Measurements from ENCODE around the gene CTNNA1. TPM values are rescaled to one million over a fixed set of nuclear protein-coding genes. Genes with fewer than 3 reads are reported as not detected.

CTNNA1 gene
- total RNA-seq, 2 donors from 2014 or later = 400 to 483 TPM

DNA sequence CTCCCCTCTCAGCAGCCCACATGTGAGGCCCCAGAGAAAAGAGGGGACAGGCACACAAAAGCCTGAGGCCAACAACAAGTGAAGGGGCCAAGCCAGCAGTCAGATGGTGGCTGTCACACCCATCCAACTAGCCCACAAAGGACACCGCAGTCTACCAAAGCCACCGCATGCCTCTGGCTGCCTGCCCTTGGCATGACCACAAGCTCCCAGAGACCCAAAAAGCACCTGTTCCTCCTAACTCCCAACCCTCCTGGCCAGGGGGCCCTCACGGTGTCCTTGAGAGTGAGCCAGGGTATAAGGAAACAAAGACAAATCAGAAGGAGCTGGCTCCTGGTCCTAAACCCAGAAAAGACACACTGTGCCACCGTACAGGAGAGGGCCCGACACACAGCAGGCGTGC, 199.7 kb downstream of the CTNNA1 start:
- Histone ChIP-seq H3K36me3 (no peaks in the 10 kb centered on the region), H3K27ac (no peak overlapping the region), H3K9ac (ENCODE audit: low read depth in 2 of 2, low read length in 2 of 2) (peak overlapping the region; percentile 44 to 49), H3K4me1 (peaks cover 11% of the 10 kb centered on the region), H3K9me3 (no peaks in the 10 kb centered on the region), H3K4me3 (no peak overlapping the region), H3K27me3 (no peaks in the 10 kb centered on the region)
- TF ChIP-seq, protein P1, sequence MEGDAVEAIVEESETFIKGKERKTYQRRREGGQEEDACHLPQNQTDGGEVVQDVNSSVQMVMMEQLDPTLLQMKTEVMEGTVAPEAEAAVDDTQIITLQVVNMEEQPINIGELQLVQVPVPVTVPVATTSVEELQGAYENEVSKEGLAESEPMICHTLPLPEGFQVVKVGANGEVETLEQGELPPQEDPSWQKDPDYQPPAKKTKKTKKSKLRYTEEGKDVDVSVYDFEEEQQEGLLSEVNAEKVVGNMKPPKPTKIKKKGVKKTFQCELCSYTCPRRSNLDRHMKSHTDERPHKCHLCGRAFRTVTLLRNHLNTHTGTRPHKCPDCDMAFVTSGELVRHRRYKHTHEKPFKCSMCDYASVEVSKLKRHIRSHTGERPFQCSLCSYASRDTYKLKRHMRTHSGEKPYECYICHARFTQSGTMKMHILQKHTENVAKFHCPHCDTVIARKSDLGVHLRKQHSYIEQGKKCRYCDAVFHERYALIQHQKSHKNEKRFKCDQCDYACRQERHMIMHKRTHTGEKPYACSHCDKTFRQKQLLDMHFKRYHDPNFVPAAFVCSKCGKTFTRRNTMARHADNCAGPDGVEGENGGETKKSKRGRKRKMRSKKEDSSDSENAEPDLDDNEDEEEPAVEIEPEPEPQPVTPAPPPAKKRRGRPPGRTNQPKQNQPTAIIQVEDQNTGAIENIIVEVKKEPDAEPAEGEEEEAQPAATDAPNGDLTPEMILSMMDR (IDR thresholded peaks at IDR 0.05) = no peak
- no peak for DNase-seq
- intact Hi-C loops (cut with DNase I) = no loop called here

GRCh38 chr5:138953387-138954256, 200.4 kb downstream of the CTNNA1 start:
- Histone ChIP-seq H3K27ac (no peak overlapping the region), H3K4me3 (no peak overlapping the region), H3K36me3 (no peaks in the 10 kb centered on the region), H3K27me3 (no peaks in the 10 kb centered on the region), H3K9ac (ENCODE audit: low read depth in 2 of 2, low read length in 2 of 2) (peak overlapping the region; percentile 49 to 50), H3K9me3 (no peaks in the 10 kb centered on the region), H3K4me1 (peaks cover 11% of the 10 kb centered on the region)
- DNase-seq = peak; percentile 85
- TF ChIP-seq, protein P1 (IDR thresholded peaks at IDR 0.05) = no peak
- intact Hi-C loops (cut with DNase I) = no loop called here

DNA sequence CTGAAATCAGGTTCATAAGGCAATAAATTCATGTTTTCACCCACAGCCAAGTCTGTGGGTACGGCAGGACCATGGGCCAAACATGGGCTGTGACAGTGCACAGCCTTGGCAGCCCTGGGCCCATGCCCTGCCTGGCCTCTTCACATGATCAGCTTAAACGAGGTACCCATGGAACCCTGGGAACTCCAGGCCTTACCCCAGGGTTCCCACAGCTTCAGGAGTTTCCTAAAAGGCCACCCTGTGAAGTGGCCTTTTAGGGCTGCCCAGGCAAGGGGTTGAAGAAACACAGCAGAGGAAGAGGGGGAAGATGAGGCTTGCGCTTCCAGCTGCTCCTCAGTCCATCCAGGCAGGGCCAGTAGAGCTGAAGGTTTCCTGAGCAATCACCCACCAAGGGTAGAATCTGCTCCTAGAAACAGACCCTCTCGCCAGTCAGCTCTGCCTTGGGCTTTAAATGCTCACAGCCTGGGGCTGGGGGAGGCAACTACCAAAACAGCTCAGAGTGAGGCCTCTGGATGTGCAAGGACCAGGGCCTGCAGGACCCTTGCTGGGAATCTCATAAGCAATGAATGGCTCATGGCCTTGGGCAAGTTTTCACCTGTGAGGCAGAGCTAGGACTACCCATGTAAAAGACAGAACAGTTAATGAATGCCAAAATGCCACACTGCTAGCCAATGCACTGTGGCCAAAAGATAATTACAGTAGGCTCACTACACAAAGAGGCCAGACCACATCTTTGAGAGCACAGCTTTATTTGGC, 201.2 kb downstream of the CTNNA1 start:
- no peaks in the 10 kb centered on the region for H3K27me3 ChIP-seq
- H3K9ac ChIP-seq (ENCODE audit: low read depth in 2 of 2, low read length in 2 of 2) = peak overlapping the region in 1 of 2 donors; percentile 7
- no peaks in the 10 kb centered on the region for H3K9me3 ChIP-seq
- peaks cover 11% of the 10 kb centered on the region for H3K4me1 ChIP-seq
- H3K27ac ChIP-seq = peak overlapping the region; percentile 7
- no peaks in the 10 kb centered on the region for H3K36me3 ChIP-seq
- intact Hi-C loops (cut with DNase I) = no loop called here
- no peak for DNase-seq
- no peak overlapping the region for H3K4me3 ChIP-seq
- TF ChIP-seq, protein P1 (IDR thresholded peaks at IDR 0.05) = no peak

- Histone ChIP-seq H3K4me1 (peaks cover 11% of the 10 kb centered on the region), H3K27ac (peak overlapping the region; percentile 7), H3K9ac (ENCODE audit: low read depth in 2 of 2, low read length in 2 of 2) (no peak overlapping the region), H3K36me3 (no peaks in the 10 kb centered on the region), H3K9me3 (no peaks in the 10 kb centered on the region), H3K4me3 (no peak overlapping the region), H3K27me3 (no peaks in the 10 kb centered on the region)
- peak; percentile 53 for DNase-seq
- intact Hi-C loops (cut with DNase I) = no loop called here
- TF ChIP-seq, protein P1 (IDR thresholded peaks at IDR 0.05) = no peak
These were observed 201.9 kb downstream of the CTNNA1 start for GRCh38 chr5:138955013-138955660.

GRCh38 chr5:138955671-138956295, 202.6 kb downstream of the CTNNA1 start:
- no peak overlapping the region for H3K27ac ChIP-seq
- H3K36me3 ChIP-seq = no peaks in the 10 kb centered on the region
- H3K9me3 ChIP-seq = no peaks in the 10 kb centered on the region
- intact Hi-C loops (cut with DNase I) = no loop called here
- TF ChIP-seq, protein P1 (IDR thresholded peaks at IDR 0.05) = no peak
- no peak overlapping the region for H3K9ac ChIP-seq (ENCODE audit: low read depth in 2 of 2, low read length in 2 of 2)
- H3K4me1 ChIP-seq = peaks cover 11% of the 10 kb centered on the region
- H3K27me3 ChIP-seq = no peaks in the 10 kb centered on the region
- H3K4me3 ChIP-seq = no peak overlapping the region
- DNase-seq = no peak
